ENCODE results near the gene YES1. TPM values are rescaled to one million over a fixed set of nuclear protein-coding genes. Genes with fewer than 3 reads are reported as not detected.

YES1 gene
- total RNA-seq, 2 experiments from 2014 or later: not detected

DNA sequence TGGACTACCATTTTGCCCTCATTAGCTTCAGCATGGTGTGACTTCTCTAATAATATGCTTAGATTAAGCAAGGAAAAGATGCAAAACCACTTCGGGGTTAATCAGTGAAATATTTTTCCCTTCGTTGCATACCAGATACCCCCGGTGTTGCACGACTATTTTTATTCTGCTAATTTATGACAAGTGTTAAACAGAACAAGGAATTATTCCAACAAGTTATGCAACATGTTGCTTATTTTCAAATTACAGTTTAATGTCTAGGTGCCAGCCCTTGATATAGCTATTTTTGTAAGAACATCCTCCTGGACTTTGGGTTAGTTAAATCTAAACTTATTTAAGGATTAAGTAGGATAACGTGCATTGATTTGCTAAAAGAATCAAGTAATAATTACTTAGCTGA is 138.3 kb downstream of the YES1 start:
- no peaks in the 10 kb centered on the region for H3K9me3 ChIP-seq (ENCODE audit: low read length)
- intact Hi-C loops (cut with micrococcal nuclease; ENCODE audit: unreplicated experiment): no loop called here
- H4K20me1 ChIP-seq (ENCODE audit: insufficient read depth, low read length): peaks cover 3% of the 10 kb centered on the region; the same call in 1 of the 2 replicates
- no peaks in the 10 kb centered on the region for H3K4me1 ChIP-seq (ENCODE audit: insufficient read depth, low read length, poor library complexity, severe bottlenecking)
- no peak overlapping the region for H3K27ac ChIP-seq (ENCODE audit: low read depth, low read length, poor library complexity, severe bottlenecking)
- H3K9me2 ChIP-seq (ENCODE audit: insufficient read depth, low read length): no peaks in the 10 kb centered on the region
- BruUV-seq (replicated peaks): no TSS peak
- TF ChIP-seq CTCF (conservative IDR thresholded peaks at IDR 0.05; ENCODE audit: low read length) (no peak), EZH2phosphoT487 (IDR thresholded peaks at IDR 0.05; ENCODE audit: borderline replicate concordance, low read depth, low read length) (no peak)
- no peak for DNase-seq (ENCODE audit: low spot score)
- H2AFZ ChIP-seq (ENCODE audit: low read length): no peak overlapping the region
- H3K36me3 ChIP-seq (ENCODE audit: insufficient read depth, low read length): peaks cover 98% of the 10 kb centered on the region
- ChIA-PET CTCF (ENCODE audit: unreplicated experiment) (no interaction called here), POLR2A (interaction anchor here (0.6 to 1.3 kb wide), 3 partner anchors 16 to 56 kb away, joined by 3 to 6 read pairs (median 3); partner anchors contain the start of gene TYMS)
- no peak overlapping the region for H3K4me2 ChIP-seq (ENCODE audit: low read length)
- no peaks in the 10 kb centered on the region for H3K79me2 ChIP-seq (ENCODE audit: insufficient read depth, low read depth, low read length)
- H3K4me3 ChIP-seq (ENCODE audit: low read depth, low read length, poor library complexity, severe bottlenecking): no peak overlapping the region

DNA sequence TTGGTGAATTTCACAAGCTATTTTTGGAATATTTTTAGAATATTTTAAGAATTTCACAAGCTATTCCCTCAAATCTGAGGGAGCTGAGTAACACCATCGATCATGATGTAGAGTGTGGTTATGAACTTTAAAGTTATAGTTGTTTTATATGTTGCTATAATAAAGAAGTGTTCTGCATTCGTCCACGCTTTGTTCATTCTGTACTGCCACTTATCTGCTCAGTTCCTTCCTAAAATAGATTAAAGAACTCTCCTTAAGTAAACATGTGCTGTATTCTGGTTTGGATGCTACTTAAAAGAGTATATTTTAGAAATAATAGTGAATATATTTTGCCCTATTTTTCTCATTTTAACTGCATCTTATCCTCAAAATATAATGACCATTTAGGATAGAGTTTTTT is 138.7 kb downstream of the YES1 start:
- BruUV-seq (replicated peaks): no TSS peak
- no peak overlapping the region for H3K27ac ChIP-seq (ENCODE audit: low read depth, low read length, poor library complexity, severe bottlenecking)
- H2AFZ ChIP-seq (ENCODE audit: low read length): no peak overlapping the region
- no peak overlapping the region for H3K4me3 ChIP-seq (ENCODE audit: low read depth, low read length, poor library complexity, severe bottlenecking)
- ChIA-PET POLR2A (interaction anchor here (0.6 to 1.3 kb wide), 3 partner anchors 15 to 131 kb away, joined by 3 to 6 read pairs (median 3); partner anchors contain the start of gene TYMS), CTCF (ENCODE audit: unreplicated experiment) (no interaction called here)
- intact Hi-C loops (cut with micrococcal nuclease; ENCODE audit: unreplicated experiment): no loop called here
- H3K4me1 ChIP-seq (ENCODE audit: insufficient read depth, low read length, poor library complexity, severe bottlenecking): no peaks in the 10 kb centered on the region
- H4K20me1 ChIP-seq (ENCODE audit: insufficient read depth, low read length): peaks cover 7% of the 10 kb centered on the region; the same call in 1 of the 2 replicates
- no peak for DNase-seq (ENCODE audit: low spot score)
- TF ChIP-seq CTCF (conservative IDR thresholded peaks at IDR 0.05; ENCODE audit: low read length) (no peak), EZH2phosphoT487 (IDR thresholded peaks at IDR 0.05; ENCODE audit: borderline replicate concordance, low read depth, low read length) (no peak)
- H3K36me3 ChIP-seq (ENCODE audit: insufficient read depth, low read length): peaks cover 100% of the 10 kb centered on the region
- peaks cover 1% of the 10 kb centered on the region; the same call in 1 of the 2 replicates for H3K79me2 ChIP-seq (ENCODE audit: insufficient read depth, low read depth, low read length)
- no peaks in the 10 kb centered on the region for H3K9me3 ChIP-seq (ENCODE audit: low read length)
- H3K4me2 ChIP-seq (ENCODE audit: low read length): no peak overlapping the region
- no peaks in the 10 kb centered on the region for H3K9me2 ChIP-seq (ENCODE audit: insufficient read depth, low read length)

Small RNAs within 50 kb of the gene (small RNA-seq; reads per million reads assigned to genes)
- gene BOLA2P1 (not detected), gene RNU1-109P (not detected)

Other genes with a start within 250 kb of the YES1 start
- gene CETN1, start 231.9 kb downstream of the YES1 start, total RNA-seq (2014; rRNA removed; shearing (Covaris generic)): not detected in 2 replicates
- not detected in 2 replicates for gene CETN1, start 231.9 kb downstream of the YES1 start, total RNA-seq (2022)
- not detected in 2 replicates for gene CLUL1, start 215.3 kb downstream of the YES1 start, total RNA-seq (2014; rRNA removed; shearing (Covaris generic))
- not detected in 2 replicates for gene CLUL1, start 215.3 kb downstream of the YES1 start, total RNA-seq (2022)
- gene TYMS, start 154.6 kb downstream of the YES1 start, total RNA-seq (2014; rRNA removed; shearing (Covaris generic)): 86.2 and 90.7 TPM in 2 replicates
- 196 and 210 TPM in 2 replicates for gene TYMS, start 154.6 kb downstream of the YES1 start, total RNA-seq (2022)
- gene ENOSF1, start 99.6 kb downstream of the YES1 start, total RNA-seq (2014; rRNA removed; shearing (Covaris generic)): 30.5 and 40.1 TPM in 2 replicates
- gene ENOSF1, start 99.6 kb downstream of the YES1 start, total RNA-seq (2022): 44.0 and 47.0 TPM in 2 replicates
- gene ADCYAP1, start 92.6 kb upstream of the YES1 start, total RNA-seq (2014; rRNA removed; shearing (Covaris generic)): not detected in 2 replicates
- not detected in 2 replicates for gene ADCYAP1, start 92.6 kb upstream of the YES1 start, total RNA-seq (2022)

Measured in OCI-LY7 (cell line).